K562 (cell line): ENCODE data around the gene UAP1. TPM values are rescaled to one million over a fixed set of nuclear protein-coding genes. Genes with fewer than 3 reads are reported as not detected.

Experiments used
- ATAC-seq: fragments of 200-7000 bp; cut with Tn5 transposase; 3 replicates; pipeline ENCODE4 v1.9.1; 2020; ENCODE audit warnings: moderate library complexity
- BruUV-seq: library from RNA; stranded (reverse); fragments of 400-500 nt; replicated peaks from 2 replicates; lab custom pipeline; 2021; lab: Mats Ljungman, UMichigan
- CTCF ChIA-PET: fragments of 300-600 bp; formaldehyde crosslinking; extraction: SDS; loops from one replicate; lab custom pipeline; 2021; ENCODE audit warnings: low intra/inter-chr PET ratio; lab: Yijun Ruan, JAX
- POLR2A ChIA-PET: fragments of 300-600, 350-650 bp; sonication (Branson Sonifier 250); formaldehyde crosslinking; extraction: SDS; loops from one replicate; lab custom pipeline; 2021; ENCODE audit warnings: antibody characterized with exemption, inconsistent platforms; lab: Yijun Ruan, JAX
- DNase-seq, 4 experiments: peaks; one replicate each; pipeline versions ENCODE4 v3.0.0 to v3.0.0-alpha.2; 2011 to 2018; ENCODE audit warnings: low spot score in 3 of 4, mixed read lengths in 3 of 4; ENCODE audit errors: extremely low read depth in 1 of 4
- FAIRE-seq: peaks from 2 replicates; lab custom pipeline; 2011; peaks lifted over from hg19 to GRCh38; lab: Jason Lieb, UNC
- H2AFZ ChIP-seq: 2 replicates; pipeline ENCODE4 v1.6.0; 2011; ENCODE audit warnings: low read depth, low read length, control low read depth, inconsistent platforms
- H3K27ac ChIP-seq: fragments of 200-600 bp; 3 replicates; pipeline ENCODE4 v1.8.0; 2011; ENCODE audit warnings: low read depth, mild to moderate bottlenecking, control low read depth, inconsistent platforms, low read length, moderate library complexity, mixed read lengths; ENCODE audit errors: extremely low read depth
- H3K27me3 ChIP-seq, 2 experiments: fragments of 300-600 bp in 1 of 2; 2 replicates in 1 of 2; 3 replicates in 1 of 2; pipeline versions ENCODE4 v1.6.0 to v1.8.0; 2011; ENCODE audit warnings: inconsistent platforms in 2 of 2, low read length in 2 of 2, mild to moderate bottlenecking in 1 of 2, mixed read lengths in 1 of 2, moderate library complexity in 1 of 2; ENCODE audit not compliant: control insufficient read depth in 2 of 2, insufficient read depth in 2 of 2
- H3K36me3 ChIP-seq: fragments of 300-600 bp; 3 replicates; pipeline ENCODE4 v1.8.0; 2011; ENCODE audit warnings: mild to moderate bottlenecking, low read length, inconsistent platforms; ENCODE audit not compliant: control insufficient read depth, insufficient read depth
- H3K4me1 ChIP-seq, 2 experiments: fragments of 200-600 bp in 1 of 2; replicated peaks in 1 of 2; 2 replicates in 1 of 2; 3 replicates in 1 of 2; pipeline versions ENCODE4 v1.5.1 to v1.8.0; 2011; ENCODE audit warnings: inconsistent platforms in 2 of 2, low read length in 2 of 2, mild to moderate bottlenecking in 1 of 2, mixed read lengths in 1 of 2, moderate library complexity in 1 of 2; ENCODE audit not compliant: control insufficient read depth in 2 of 2, insufficient read depth in 2 of 2
- H3K4me2 ChIP-seq: 2 replicates; pipeline ENCODE4 v1.6.1; 2011; ENCODE audit warnings: low read length, control low read depth, inconsistent platforms, mixed read lengths; ENCODE audit not compliant: insufficient read depth
- H3K4me3 ChIP-seq: fragments of 200-600 bp; sonication (generic), shearing (Covaris generic); 2 replicates; pipeline ENCODE4 v1.5.1; 2016; ENCODE audit warnings: control low read depth, inconsistent platforms
- H3K79me2 ChIP-seq: fragments of 200-600 bp; 3 replicates; pipeline ENCODE4 v1.8.0; 2011; ENCODE audit warnings: low read length, inconsistent platforms; ENCODE audit not compliant: control insufficient read depth, insufficient read depth
- H3K9ac ChIP-seq, 2 experiments: 2 replicates each; pipeline versions ENCODE4 v1.6.0 to v1.6.1; 2011; ENCODE audit warnings: low read depth in 2 of 2, low read length in 2 of 2, control low read depth in 1 of 2, inconsistent platforms in 1 of 2, mild to moderate bottlenecking in 1 of 2, mixed read lengths in 1 of 2; ENCODE audit not compliant: insufficient read depth in 1 of 2
- H3K9me1 ChIP-seq: one replicate; pipeline ENCODE4 v1.6.0; 2011; ENCODE audit warnings: inconsistent platforms, mild to moderate bottlenecking, low read length, moderate library complexity; ENCODE audit not compliant: control insufficient read depth, insufficient read depth
- H3K9me3 ChIP-seq: replicated peaks from 2 replicates; pipeline ENCODE4 v1.5.1; 2011; ENCODE audit warnings: low read depth, low read length, inconsistent platforms; ENCODE audit not compliant: control insufficient read depth, insufficient read depth
- H4K20me1 ChIP-seq: replicated peaks from 2 replicates; pipeline ENCODE4 v1.6.1; 2011; ENCODE audit warnings: low read length, inconsistent platforms, mixed read lengths; ENCODE audit not compliant: control insufficient read depth, insufficient read depth
- BDP1 ChIP-seq: IDR thresholded peaks from 3 replicates; pipeline ENCODE4 v1.6.1; 2011; ENCODE audit not compliant: insufficient read length, insufficient read depth
- CEBPB ChIP-seq: fragments of 450-650 bp; IDR thresholded peaks from 2 replicates; pipeline ENCODE4 v1.6.1; 2016; ENCODE audit warnings: missing genetic modification characterization, missing compliant biosample characterization
- CHD2 ChIP-seq: IDR thresholded peaks from 2 replicates; pipeline ENCODE4 v1.6.1; 2011; ENCODE audit warnings: low read depth, low read length
- CREM ChIP-seq: IDR thresholded peaks from 2 replicates; pipeline ENCODE4 v1.6.1; 2014; ENCODE audit warnings: antibody characterized with exemption, low read depth
- GABPB2 ChIP-seq: fragments of 250-450 bp; sonication (Bioruptor Pico); conservative IDR thresholded peaks from 2 replicates; pipeline ENCODE4 v1.5.1; 2021; ENCODE audit warnings: mild to moderate bottlenecking
- HNRNPL ChIP-seq: fragments of 200-400 bp; formaldehyde crosslinking; IDR thresholded peaks from 2 replicates; pipeline ENCODE4 v1.6.1; 2017; ENCODE audit warnings: low read depth, mild to moderate bottlenecking, low read length
- MXI1 ChIP-seq: IDR thresholded peaks from 2 replicates; pipeline ENCODE4 v1.6.1; 2011; ENCODE audit warnings: low read depth, mild to moderate bottlenecking, improper control_type of control experiment, low read length
- NFE2L1 ChIP-seq: fragments of 450-650 bp; IDR thresholded peaks from 2 replicates; pipeline ENCODE4 v1.6.1; 2016; ENCODE audit warnings: missing genetic modification characterization, low read depth, mild to moderate bottlenecking, missing compliant biosample characterization, moderate library complexity, borderline replicate concordance
- NR2C1 ChIP-seq, 2 experiments: fragments of 450-650 bp; IDR thresholded peaks; 2 replicates each; pipeline ENCODE4 v1.6.1; 2017; ENCODE audit warnings: mild to moderate bottlenecking in 2 of 2, antibody characterized with exemption in 1 of 2, inconsistent platforms in 1 of 2, missing compliant biosample characterization in 1 of 2, missing genetic modification characterization in 1 of 2
- POLR2A ChIP-seq: fragments of 450-650 bp; conservative IDR thresholded peaks from 2 replicates; pipeline ENCODE4 v1.6.1; 2016
- SMARCE1 ChIP-seq: fragments of 450-650 bp; IDR thresholded peaks from 2 replicates; pipeline ENCODE4 v1.7.1; 2016; ENCODE audit warnings: mild to moderate bottlenecking
- TRIM28 ChIP-seq: fragments of 450-650 bp; IDR thresholded peaks from 2 replicates; pipeline ENCODE4 v1.6.1; 2017
- ZNF561 ChIP-seq: fragments of 450-650 bp; formaldehyde crosslinking; conservative IDR thresholded peaks from 2 replicates; pipeline ENCODE4 v1.4.0; 2020; ENCODE audit warnings: mild to moderate bottlenecking, moderate library complexity
- WGBS: fragments of 100-300 bp; shearing (Covaris generic); methylation state at CpG from one replicate; pipeline ENCODE4 v1.1.6; 2016; ENCODE audit warnings: low coverage, mixed read lengths; ENCODE audit not compliant: insufficient coverage; ENCODE audit errors: missing lambda C conversion rate; 5-methylcytosine and 5-hydroxymethylcytosine counted together
- in situ Hi-C: fragments of 300-500 bp; cut with MboI; formaldehyde crosslinking; loops from 4 replicates; pipeline ENCODE4 v1.15.0; 2018; ENCODE audit warnings: inconsistent platforms, mixed read lengths
- intact Hi-C: fragments of 100-400 bp; cut with micrococcal nuclease; formaldehyde crosslinking; loops from 2 replicates; pipeline ENCODE4 v1.14.2; 2022
- polyA plus RNA-seq, 8 experiments: library from polyadenylated mRNA; depleted of rRNA in 4 of 8; stranded (reverse) in 5 of 8; unstranded in 3 of 8; fragments of >200 nt; fragmentation: Nextera tagmentation in 2 of 8; fragmentation: Illumina TruSeq in 1 of 8; extraction: Ambion mirVana in 2 of 8; extraction: Trizol in 1 of 8; gene quantifications; 2 replicates each; pipeline versions ENCODE4 v1.2.1 to v1.2.3, GENCODE V29; 2011 to 2014; ENCODE audit warnings: inconsistent platforms in 1 of 8, missing spikeins in 1 of 8
- total RNA-seq, 7 experiments: library from RNA; depleted of rRNA in 6 of 7; stranded (reverse); fragments of >200 nt in 6 of 7; fragmentation: Illumina TruSeq in 2 of 7; extraction: Trizol in 2 of 7; gene quantifications; 2 replicates each; pipeline versions ENCODE4 v1.2.1 to v1.2.3, GENCODE V29; 2011 to 2021; ENCODE audit warnings: low replicate concordance in 1 of 7
- TF ChIP-seq, protein P1 (sequence below): conservative IDR thresholded peaks from 2 replicates; pipeline ENCODE4 v1.6.1; 2011; ENCODE audit warnings: low read depth, mild to moderate bottlenecking, low read length; ENCODE audit not compliant: control insufficient read depth
- TF ChIP-seq, protein P2 (sequence below): fragments of 450-650 bp; IDR thresholded peaks from one replicate; pipeline ENCODE4 v1.6.1; 2018; ENCODE audit warnings: mild to moderate bottlenecking, moderate library complexity; ENCODE audit not compliant: partially characterized antibody
- TF ChIP-seq, protein P3 (sequence below): sonication (generic); formaldehyde crosslinking; IDR thresholded peaks from 2 replicates; pipeline ENCODE4 v1.8.0; 2022; ENCODE audit warnings: mild to moderate bottlenecking, missing genetic modification reagents
- TF ChIP-seq, protein P4 (sequence below): fragments of 450-650 bp; IDR thresholded peaks from 2 replicates; pipeline ENCODE4 v1.6.1; 2016; ENCODE audit warnings: borderline replicate concordance

UAP1 gene
- total and polyA plus RNA-seq, 9 of the 15 experiments (the other 6 are each of a cell fraction or from before 2014, with no cell fraction given) = 182 to 317 (median 213) TPM

DNA sequence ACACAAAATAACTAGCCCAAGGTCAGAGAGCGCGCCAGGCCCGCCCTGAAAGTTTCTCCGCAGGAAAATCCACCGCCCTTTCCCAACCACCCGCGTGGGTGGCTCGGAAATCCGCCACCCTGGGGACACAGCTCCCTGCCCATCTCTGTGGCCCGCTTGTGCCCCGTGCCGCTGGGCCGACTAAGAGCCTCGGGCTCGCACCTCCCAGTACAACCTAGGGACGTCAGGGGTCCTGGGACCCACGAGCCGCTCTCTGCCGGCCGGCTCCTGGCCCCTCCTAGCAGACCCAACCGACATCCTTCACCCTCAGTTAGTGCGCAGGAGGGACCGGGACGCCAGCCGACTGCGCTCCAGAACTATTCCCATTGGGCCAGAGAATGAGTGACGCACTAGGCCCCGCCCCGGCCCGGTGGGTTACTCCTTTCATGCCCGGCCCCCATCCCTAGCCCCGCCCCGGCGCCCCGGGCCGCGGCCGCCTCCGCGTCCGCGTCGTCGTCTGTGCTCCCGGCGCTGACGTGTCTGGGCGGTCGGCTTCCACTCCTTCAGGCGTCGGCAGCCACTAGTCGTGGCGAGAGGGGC is 396 bp upstream of the UAP1 start (continued):
- TF ChIP-seq, protein P1, sequence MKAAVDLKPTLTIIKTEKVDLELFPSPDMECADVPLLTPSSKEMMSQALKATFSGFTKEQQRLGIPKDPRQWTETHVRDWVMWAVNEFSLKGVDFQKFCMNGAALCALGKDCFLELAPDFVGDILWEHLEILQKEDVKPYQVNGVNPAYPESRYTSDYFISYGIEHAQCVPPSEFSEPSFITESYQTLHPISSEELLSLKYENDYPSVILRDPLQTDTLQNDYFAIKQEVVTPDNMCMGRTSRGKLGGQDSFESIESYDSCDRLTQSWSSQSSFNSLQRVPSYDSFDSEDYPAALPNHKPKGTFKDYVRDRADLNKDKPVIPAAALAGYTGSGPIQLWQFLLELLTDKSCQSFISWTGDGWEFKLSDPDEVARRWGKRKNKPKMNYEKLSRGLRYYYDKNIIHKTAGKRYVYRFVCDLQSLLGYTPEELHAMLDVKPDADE = no peak
- TF ChIP-seq SMARCE1 (0 out of 2 replicates have a peak, but pooled peaks have one; percentile 23), NR2C1 (IDR thresholded peaks at IDR 0.05) (no peak), NR2C1 (tag; IDR thresholded peaks at IDR 0.05) (0 out of 2 replicates have a peak, but pooled peaks have one; percentile 52)

DNA sequence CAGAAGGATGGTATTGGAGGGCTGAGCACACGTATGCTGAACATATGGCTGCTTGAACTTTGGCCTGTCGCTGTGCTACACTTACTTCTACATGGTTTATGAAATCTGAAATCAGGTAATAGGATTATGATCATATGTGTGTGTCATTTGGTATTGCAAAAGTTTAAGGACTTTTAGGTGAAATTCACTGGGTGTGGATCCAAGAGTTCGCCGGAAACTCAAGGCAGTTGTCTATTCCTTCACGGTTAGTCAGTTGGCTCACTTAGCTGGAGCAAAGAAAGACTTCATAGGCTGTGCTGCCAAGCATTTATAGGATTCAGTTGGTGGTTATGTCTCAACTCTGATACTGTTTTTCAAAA is 927 bp downstream of the UAP1 start:
- H3K4me3 ChIP-seq = peak overlapping the region; percentile 84
- no peaks in the 10 kb centered on the region for H3K27me3 ChIP-seq
- peak overlapping the region; percentile 83 for H3K27ac ChIP-seq
- ATAC-seq = peak; percentile 31
- in situ Hi-C loops (no loop called here), intact Hi-C loops (loop anchor here (2.0 kb wide), 1 partner anchor 64 kb away; no protein-coding TSS in a partner anchor)
- H4K20me1 ChIP-seq = peaks cover 6% of the 10 kb centered on the region; the same call in 1 of the 2 replicates
- peak; percentile 68 for FAIRE-seq
- TSS peak; percentile 39 for BruUV-seq
- peak in 1 of 4 experiments; percentile 62 for DNase-seq
- H2AFZ ChIP-seq = peak overlapping the region; percentile 58; the same call in 1 of the 2 replicates
- ChIA-PET CTCF (no interaction called here), POLR2A (interaction anchor here (0.6 to 2.5 kb wide), 11 partner anchors 8 to 194 kb away, joined by 3 to 17 read pairs (median 3); no protein-coding TSS in a partner anchor)
- H3K9ac ChIP-seq = peak overlapping the region; percentile 85 to 92; a peak in 3 of 4 replicates
- WGBS = 0% methylated on average over 5 of the region's 5 CpGs
- H3K9me3 ChIP-seq = no peaks in the 10 kb centered on the region
- H3K79me2 ChIP-seq = peaks cover 60% of the 10 kb centered on the region
- no peaks in the 10 kb centered on the region for H3K9me1 ChIP-seq
- H3K4me2 ChIP-seq = peak overlapping the region; percentile 93
- peaks cover 27% of the 10 kb centered on the region for H3K36me3 ChIP-seq
- peaks cover 19 to 26% of the 10 kb centered on the region in 2 experiments; a peak in 4 of 5 replicates for H3K4me1 ChIP-seq
- TF ChIP-seq TRIM28 (no peak), POLR2A (no peak), CEBPB (tag) (peak; percentile 28; the same call in 1 of the 2 replicates), GABPB2 (CRISPR knock-in tag) (no peak), MXI1 (peak; percentile 48; the same call in 1 of the 2 replicates), HNRNPL (no peak), NFE2L1 (tag) (no peak), CREM (no peak), CHD2 (peak; percentile 19; the same call in 1 of the 2 replicates), ZNF561 (no peak), BDP1 (no peak)
- TF ChIP-seq, protein P2, sequence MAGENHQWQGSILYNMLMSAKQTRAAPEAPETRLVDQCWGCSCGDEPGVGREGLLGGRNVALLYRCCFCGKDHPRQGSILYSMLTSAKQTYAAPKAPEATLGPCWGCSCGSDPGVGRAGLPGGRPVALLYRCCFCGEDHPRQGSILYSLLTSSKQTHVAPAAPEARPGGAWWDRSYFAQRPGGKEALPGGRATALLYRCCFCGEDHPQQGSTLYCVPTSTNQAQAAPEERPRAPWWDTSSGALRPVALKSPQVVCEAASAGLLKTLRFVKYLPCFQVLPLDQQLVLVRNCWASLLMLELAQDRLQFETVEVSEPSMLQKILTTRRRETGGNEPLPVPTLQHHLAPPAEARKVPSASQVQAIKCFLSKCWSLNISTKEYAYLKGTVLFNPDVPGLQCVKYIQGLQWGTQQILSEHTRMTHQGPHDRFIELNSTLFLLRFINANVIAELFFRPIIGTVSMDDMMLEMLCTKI = no peak
- TF ChIP-seq, protein P3, sequence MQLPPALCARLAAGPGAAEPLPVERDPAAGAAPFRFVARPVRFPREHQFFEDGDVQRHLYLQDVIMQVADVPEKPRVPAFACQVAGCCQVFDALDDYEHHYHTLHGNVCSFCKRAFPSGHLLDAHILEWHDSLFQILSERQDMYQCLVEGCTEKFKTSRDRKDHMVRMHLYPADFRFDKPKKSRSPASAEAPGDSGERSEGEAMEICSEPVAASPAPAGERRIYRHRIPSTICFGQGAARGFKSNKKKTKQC (CRISPR knock-in tag) = no peak
- TF ChIP-seq, protein P4, sequence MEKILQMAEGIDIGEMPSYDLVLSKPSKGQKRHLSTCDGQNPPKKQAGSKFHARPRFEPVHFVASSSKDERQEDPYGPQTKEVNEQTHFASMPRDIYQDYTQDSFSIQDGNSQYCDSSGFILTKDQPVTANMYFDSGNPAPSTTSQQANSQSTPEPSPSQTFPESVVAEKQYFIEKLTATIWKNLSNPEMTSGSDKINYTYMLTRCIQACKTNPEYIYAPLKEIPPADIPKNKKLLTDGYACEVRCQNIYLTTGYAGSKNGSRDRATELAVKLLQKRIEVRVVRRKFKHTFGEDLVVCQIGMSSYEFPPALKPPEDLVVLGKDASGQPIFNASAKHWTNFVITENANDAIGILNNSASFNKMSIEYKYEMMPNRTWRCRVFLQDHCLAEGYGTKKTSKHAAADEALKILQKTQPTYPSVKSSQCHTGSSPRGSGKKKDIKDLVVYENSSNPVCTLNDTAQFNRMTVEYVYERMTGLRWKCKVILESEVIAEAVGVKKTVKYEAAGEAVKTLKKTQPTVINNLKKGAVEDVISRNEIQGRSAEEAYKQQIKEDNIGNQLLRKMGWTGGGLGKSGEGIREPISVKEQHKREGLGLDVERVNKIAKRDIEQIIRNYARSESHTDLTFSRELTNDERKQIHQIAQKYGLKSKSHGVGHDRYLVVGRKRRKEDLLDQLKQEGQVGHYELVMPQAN = no peak
